Osteocyte (in vitro differentiated cells): ENCODE results near the gene KDM7A. TPM values are rescaled to one million over a fixed set of nuclear protein-coding genes. Genes with fewer than 3 reads are reported as not detected.
A peak's percentile ranks its signal among the peaks of the same experiment; 100 is the strongest.

ENCODE experiments used
- DNase-seq: peaks from one replicate; pipeline ENCODE4 v3.0.0; 2021; ENCODE audit warnings: mixed read lengths; ENCODE audit not compliant: unreplicated experiment; ENCODE audit errors: extremely low spot score
- H3K27ac Mint-ChIP-seq: one replicate; pipeline ENCODE4 v1.8.0; 2021; ENCODE audit warnings: mild to moderate bottlenecking, mixed read lengths; ENCODE audit not compliant: unreplicated experiment
- H3K27me3 Mint-ChIP-seq: one replicate; pipeline ENCODE4 v1.8.0; 2021; ENCODE audit warnings: mixed read lengths; ENCODE audit not compliant: unreplicated experiment
- H3K36me3 Mint-ChIP-seq: one replicate; pipeline ENCODE4 v1.8.0; 2021; ENCODE audit warnings: mixed read lengths; ENCODE audit not compliant: unreplicated experiment
- H3K4me1 Mint-ChIP-seq: one replicate; pipeline ENCODE4 v1.8.0; 2021; ENCODE audit warnings: mixed read lengths; ENCODE audit not compliant: unreplicated experiment
- H3K4me3 Mint-ChIP-seq: one replicate; pipeline ENCODE4 v1.8.0; 2021; ENCODE audit warnings: mild to moderate bottlenecking, moderate library complexity, mixed read lengths; ENCODE audit not compliant: unreplicated experiment
- H3K9me3 Mint-ChIP-seq: one replicate; pipeline ENCODE4 v1.8.0; 2021; ENCODE audit warnings: mixed read lengths; ENCODE audit not compliant: unreplicated experiment
- total RNA-seq: library from RNA; stranded (reverse); gene quantifications from 2 replicates; pipeline ENCODE4 v1.2.1, GENCODE V29; 2021
- TF ChIP-seq, protein P1 (sequence below): fragments of 200-600 bp; sonication (generic); IDR thresholded peaks from 2 replicates; pipeline ENCODE4 v1.5.0; 2021; ENCODE audit warnings: antibody characterized with exemption, mild to moderate bottlenecking, moderate library complexity

Gene KDM7A
- total RNA-seq, 1 donor from 2014 or later: 8.8 TPM

GRCh38 chr7:140200061-140200989, 23.5 kb upstream of the KDM7A start:
- Mint-ChIP-seq H3K4me3 (peak overlapping the region; percentile 48), H3K27ac (peak overlapping the region; percentile 68)
- no peak for DNase-seq

GRCh38 chr7:140197938-140198337, 21.2 kb upstream of the KDM7A start:
- H3K36me3 Mint-ChIP-seq: no peaks in the 10 kb centered on the region
- no peak overlapping the region for H3K27ac Mint-ChIP-seq
- TF ChIP-seq, protein P1, sequence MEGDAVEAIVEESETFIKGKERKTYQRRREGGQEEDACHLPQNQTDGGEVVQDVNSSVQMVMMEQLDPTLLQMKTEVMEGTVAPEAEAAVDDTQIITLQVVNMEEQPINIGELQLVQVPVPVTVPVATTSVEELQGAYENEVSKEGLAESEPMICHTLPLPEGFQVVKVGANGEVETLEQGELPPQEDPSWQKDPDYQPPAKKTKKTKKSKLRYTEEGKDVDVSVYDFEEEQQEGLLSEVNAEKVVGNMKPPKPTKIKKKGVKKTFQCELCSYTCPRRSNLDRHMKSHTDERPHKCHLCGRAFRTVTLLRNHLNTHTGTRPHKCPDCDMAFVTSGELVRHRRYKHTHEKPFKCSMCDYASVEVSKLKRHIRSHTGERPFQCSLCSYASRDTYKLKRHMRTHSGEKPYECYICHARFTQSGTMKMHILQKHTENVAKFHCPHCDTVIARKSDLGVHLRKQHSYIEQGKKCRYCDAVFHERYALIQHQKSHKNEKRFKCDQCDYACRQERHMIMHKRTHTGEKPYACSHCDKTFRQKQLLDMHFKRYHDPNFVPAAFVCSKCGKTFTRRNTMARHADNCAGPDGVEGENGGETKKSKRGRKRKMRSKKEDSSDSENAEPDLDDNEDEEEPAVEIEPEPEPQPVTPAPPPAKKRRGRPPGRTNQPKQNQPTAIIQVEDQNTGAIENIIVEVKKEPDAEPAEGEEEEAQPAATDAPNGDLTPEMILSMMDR: no peak
- no peak overlapping the region for H3K4me3 Mint-ChIP-seq
- H3K9me3 Mint-ChIP-seq: no peaks in the 10 kb centered on the region
- H3K27me3 Mint-ChIP-seq: peaks cover 6% of the 10 kb centered on the region
- no peak for DNase-seq
- H3K4me1 Mint-ChIP-seq: peaks cover 13% of the 10 kb centered on the region

More at GRCh38 chr7:140200061-140200989, 23.5 kb upstream of the KDM7A start:
- Mint-ChIP-seq H3K27me3 (peaks cover 4% of the 10 kb centered on the region), H3K4me1 (peaks cover 13% of the 10 kb centered on the region), H3K9me3 (no peaks in the 10 kb centered on the region), H3K36me3 (no peaks in the 10 kb centered on the region)
- TF ChIP-seq, protein P1: no peak

GRCh38 chr7:140197218-140197890, 20.6 kb upstream of the KDM7A start:
- peaks cover 12% of the 10 kb centered on the region for H3K27me3 Mint-ChIP-seq
- H3K9me3 Mint-ChIP-seq: no peaks in the 10 kb centered on the region
- TF ChIP-seq, protein P1: no peak
- H3K4me3 Mint-ChIP-seq: no peak overlapping the region
- no peak for DNase-seq
- peaks cover 13% of the 10 kb centered on the region for H3K4me1 Mint-ChIP-seq
- no peaks in the 10 kb centered on the region for H3K36me3 Mint-ChIP-seq
- no peak overlapping the region for H3K27ac Mint-ChIP-seq

GRCh38 chr7:140196361-140197217, 19.8 kb upstream of the KDM7A start:
- Mint-ChIP-seq H3K9me3 (no peaks in the 10 kb centered on the region), H3K4me3 (no peak overlapping the region), H3K27me3 (peaks cover 14% of the 10 kb centered on the region), H3K27ac (no peak overlapping the region), H3K4me1 (peaks cover 13% of the 10 kb centered on the region), H3K36me3 (no peaks in the 10 kb centered on the region)
- no peak for DNase-seq
- TF ChIP-seq, protein P1: no peak
